ENCODE measurements around the gene SLC25A12.

SLC25A12 gene

DNA sequence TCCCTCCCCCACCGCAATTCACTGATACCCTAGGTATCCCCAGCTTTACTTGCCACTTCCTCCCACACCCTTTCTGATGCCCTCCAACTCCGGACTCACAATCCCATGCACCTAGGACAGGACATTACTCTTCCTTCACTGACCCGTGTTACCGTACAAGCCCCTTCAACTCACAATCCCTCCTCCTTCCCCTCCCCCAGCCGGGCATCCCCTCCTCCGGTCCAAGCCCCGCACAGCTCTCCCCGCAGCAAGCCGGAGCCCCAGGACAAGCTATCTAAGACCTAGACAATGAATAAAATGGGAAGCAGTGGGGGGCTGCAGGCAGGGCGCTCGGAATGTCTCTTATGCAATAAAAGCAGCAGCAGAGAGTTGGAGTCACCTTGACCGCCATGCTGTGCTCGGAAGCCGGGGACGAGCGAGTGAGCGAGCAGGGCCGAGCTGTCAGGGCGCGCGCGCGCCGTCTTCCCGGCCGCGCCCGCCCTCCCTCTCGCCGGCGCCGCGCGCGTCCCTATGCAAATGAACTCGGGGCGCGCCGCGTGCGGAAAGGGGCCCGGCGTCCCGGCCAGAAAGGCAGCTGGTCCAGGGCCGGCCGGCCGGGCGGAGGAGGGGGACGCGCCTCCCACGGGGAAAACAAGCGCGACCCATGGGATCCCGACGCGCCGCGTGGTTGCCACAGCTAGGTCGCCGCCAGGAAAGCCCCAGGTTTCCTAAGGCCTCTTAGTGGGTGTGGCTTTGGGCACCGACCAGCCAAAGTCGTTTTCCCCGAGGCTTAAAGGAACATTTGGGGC is at the start of gene SLC25A12:
TSS of gene SLC25A12 (minus strand) at position 421 of the 788 bp plus-strand sequence. CDS start at position 391, 30 bp downstream.
- in situ Hi-C loops (cut with HindIII; ENCODE audit: low pct_unique_long_range_greater_than_20kb, low sequenced_read_pairs), result no loop called here
- no peak for TF ChIP-seq JUND (IDR thresholded peaks at IDR 0.05; ENCODE audit: low read depth)
- peak; percentile 72 to 87 for DNase-seq (ENCODE audit: low read depth in 1 of 2, low spot score in 1 of 2)

- in situ Hi-C loops (cut with HindIII; ENCODE audit: low pct_unique_long_range_greater_than_20kb, low sequenced_read_pairs), result no loop called here
- no peak for DNase-seq (ENCODE audit: low read depth in 1 of 2, low spot score in 1 of 2)
- TF ChIP-seq JUND (IDR thresholded peaks at IDR 0.05; ENCODE audit: low read depth), result no peak
Observed at GRCh38 chr2:171941316-171941699, 47.3 kb upstream of the SLC25A12 start.

DNA sequence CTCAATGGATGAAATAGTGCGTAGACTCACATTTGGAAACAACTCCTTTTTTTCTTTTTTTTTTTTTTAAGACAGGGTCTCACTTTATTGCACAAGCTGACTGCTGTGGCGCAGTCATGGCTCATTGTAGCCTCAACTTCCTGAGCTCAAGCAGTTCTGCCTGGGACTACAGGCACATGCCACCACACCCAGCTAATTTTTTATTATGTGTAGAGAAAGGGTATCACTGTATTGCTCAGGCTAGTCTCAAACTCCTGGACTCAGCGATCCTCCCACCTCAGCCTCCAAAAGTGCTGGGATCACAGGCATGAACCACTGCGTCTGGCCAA is 45.7 kb upstream of the SLC25A12 start:
- TF ChIP-seq JUND (IDR thresholded peaks at IDR 0.05; ENCODE audit: low read depth), result no peak
- in situ Hi-C loops (cut with HindIII; ENCODE audit: low pct_unique_long_range_greater_than_20kb, low sequenced_read_pairs), result no loop called here
- no peak for DNase-seq (ENCODE audit: low read depth in 1 of 2, low spot score in 1 of 2)

DNA sequence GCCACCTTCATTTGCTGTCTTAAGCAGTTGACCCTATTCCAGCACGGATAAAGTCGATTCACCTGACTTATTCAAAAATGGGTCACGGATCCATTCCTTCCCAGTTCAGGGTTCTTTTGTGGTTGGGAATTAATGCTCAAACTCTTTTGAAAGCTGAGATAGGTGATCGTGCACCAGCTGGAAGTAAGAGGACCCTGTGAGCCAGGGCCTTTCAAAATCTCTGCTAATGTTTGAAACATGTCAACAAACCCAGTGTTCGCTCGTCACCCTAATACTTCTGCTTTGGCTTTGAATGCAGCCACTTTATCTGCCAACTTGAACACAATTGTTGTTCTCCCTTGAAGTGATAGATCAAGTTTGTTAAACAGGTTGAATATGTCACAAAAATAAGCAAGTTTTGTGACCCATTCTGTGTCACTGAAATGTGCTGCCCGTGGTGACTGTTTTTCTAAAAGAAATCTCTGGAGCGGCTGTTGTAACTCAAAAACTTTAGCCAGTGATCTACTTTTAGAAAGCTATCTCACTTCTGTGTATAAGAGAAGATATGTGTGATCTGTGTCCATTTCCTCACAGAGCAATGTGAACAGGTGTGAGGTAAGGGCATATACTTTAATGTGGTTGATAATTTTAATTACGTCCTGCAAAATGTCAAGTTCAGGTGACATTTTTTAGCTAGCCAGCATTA is 45.2 kb upstream of the SLC25A12 start:
- in situ Hi-C loops (cut with HindIII; ENCODE audit: low pct_unique_long_range_greater_than_20kb, low sequenced_read_pairs), result no loop called here
- no peak for TF ChIP-seq JUND (IDR thresholded peaks at IDR 0.05; ENCODE audit: low read depth)
- no peak for DNase-seq (ENCODE audit: low read depth in 1 of 2, low spot score in 1 of 2)

DNA sequence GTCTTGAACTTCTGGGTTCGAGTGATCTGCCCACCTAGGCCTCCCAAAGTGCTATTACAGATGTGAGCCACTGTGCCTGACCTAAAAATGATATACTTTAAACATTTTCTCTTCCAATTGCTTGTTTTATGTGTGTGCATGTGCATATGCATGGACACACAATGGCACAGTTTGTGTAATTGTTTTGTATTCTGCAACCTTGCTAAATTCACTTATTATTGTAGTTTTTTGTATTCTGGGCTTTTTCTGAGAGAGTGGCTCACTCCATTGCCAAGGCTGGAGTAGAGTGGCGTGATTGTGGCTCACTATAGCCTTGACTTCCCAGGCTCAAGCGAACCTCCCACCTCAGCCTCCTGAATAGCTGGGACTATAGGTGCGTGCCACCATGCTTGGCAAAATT is 36.3 kb upstream of the SLC25A12 start:
- no peak for TF ChIP-seq JUND (IDR thresholded peaks at IDR 0.05; ENCODE audit: low read depth)
- in situ Hi-C loops (cut with HindIII; ENCODE audit: low pct_unique_long_range_greater_than_20kb, low sequenced_read_pairs), result no loop called here
- DNase-seq (ENCODE audit: low read depth in 1 of 2, low spot score in 1 of 2), result no peak

DNA sequence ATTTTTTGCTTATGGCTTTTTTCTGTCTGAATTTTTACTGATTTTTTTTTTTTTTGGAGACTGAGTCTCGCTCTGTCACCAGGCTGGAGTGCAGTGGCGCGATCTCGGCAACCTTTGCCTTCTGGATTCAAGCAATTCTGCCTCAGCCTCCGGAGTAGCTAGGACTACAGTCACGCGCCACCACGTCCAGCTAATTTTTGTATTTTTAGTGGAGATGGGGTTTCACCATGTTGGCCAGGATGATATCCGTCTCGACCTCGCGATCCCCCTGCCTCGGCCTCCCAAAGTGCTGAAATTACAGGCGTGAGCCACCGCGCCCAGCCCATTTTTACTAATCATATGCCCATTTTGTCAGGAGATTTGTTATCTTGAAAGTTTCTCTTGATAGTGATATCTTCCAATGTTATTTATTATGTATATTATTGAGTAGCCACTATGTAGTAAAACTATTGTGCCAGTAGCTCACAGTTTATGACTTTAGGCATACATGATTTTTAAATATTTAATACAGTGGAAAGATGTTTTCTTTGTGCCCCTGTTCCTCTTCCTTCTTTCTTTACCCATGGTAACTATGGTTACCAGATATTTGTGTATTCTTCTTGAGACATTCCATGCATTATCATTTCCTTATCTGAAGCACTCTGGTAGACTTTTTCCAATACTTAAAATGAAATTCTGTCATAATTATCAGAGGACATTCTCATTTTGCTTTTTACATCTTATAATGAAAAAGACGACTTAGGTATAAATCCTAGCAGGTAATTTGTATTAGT is 30.3 kb upstream of the SLC25A12 start:
- DNase-seq (ENCODE audit: low read depth in 1 of 2, low spot score in 1 of 2), result no peak
- in situ Hi-C loops (cut with HindIII; ENCODE audit: low pct_unique_long_range_greater_than_20kb, low sequenced_read_pairs), result no loop called here
- TF ChIP-seq JUND (IDR thresholded peaks at IDR 0.05; ENCODE audit: low read depth), result no peak

- in situ Hi-C loops (cut with HindIII; ENCODE audit: low pct_unique_long_range_greater_than_20kb, low sequenced_read_pairs), result no loop called here
- DNase-seq (ENCODE audit: low read depth in 1 of 2, low spot score in 1 of 2), result peak in 1 of 2 experiments; percentile 22
- no peak for TF ChIP-seq JUND (IDR thresholded peaks at IDR 0.05; ENCODE audit: low read depth)
Observed at GRCh38 chr2:171923206-171923605, 29.2 kb upstream of the SLC25A12 start.

DNA sequence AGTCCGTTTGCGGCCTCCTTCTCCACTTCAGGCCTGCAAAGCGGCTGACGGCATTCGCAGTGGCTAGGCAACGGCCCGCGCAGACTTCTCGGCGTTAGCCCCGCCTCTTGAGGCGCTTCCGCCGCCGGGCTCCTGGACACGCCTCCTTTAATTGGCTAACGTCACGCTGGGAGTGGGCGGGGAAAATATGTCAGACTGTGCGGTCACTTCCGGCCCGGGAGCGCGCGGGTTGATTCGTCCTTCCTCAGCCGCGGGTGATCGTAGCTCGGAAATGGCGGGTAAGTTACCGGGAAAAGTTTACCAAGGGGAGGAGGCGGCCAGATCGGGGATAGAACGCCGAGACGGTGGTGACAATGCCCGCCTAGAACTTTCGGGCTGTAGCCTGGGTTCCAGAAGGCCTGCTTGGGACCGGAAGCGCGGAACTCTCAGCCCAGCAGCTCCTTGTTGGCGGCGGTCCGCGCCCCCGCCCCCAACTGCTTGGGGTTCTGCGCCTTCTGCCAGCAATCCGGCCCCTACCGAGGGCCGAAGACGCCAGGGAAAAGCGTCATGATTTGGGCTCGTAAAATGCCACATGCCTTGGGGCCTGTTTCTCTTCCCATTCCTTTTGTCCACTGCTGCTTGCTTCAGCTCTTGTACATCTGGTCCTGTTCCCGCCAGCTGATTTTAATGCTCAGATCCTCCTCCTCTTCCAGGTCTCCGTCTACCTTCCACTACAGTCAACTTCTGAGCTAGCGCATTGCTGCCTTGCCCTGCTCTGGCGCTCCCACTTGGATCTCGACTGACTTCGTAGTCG is 28.4 kb upstream of the SLC25A12 start, which contains the start of gene HAT1:
TSS of gene HAT1 (plus strand) at position 232 of the 793 bp plus-strand sequence. CDS start at position 272, 40 bp downstream.
- peak; percentile 74 to 97 for DNase-seq (ENCODE audit: low read depth in 1 of 2, low spot score in 1 of 2)
- TF ChIP-seq JUND (IDR thresholded peaks at IDR 0.05; ENCODE audit: low read depth), result no peak
- in situ Hi-C loops (cut with HindIII; ENCODE audit: low pct_unique_long_range_greater_than_20kb, low sequenced_read_pairs), result no loop called here

- no peak for DNase-seq (ENCODE audit: low read depth in 1 of 2, low spot score in 1 of 2)
- no peak for TF ChIP-seq JUND (IDR thresholded peaks at IDR 0.05; ENCODE audit: low read depth)
- in situ Hi-C loops (cut with HindIII; ENCODE audit: low pct_unique_long_range_greater_than_20kb, low sequenced_read_pairs), result no loop called here
Observed at GRCh38 chr2:171921970-171922229, 27.9 kb upstream of the SLC25A12 start.

DNA sequence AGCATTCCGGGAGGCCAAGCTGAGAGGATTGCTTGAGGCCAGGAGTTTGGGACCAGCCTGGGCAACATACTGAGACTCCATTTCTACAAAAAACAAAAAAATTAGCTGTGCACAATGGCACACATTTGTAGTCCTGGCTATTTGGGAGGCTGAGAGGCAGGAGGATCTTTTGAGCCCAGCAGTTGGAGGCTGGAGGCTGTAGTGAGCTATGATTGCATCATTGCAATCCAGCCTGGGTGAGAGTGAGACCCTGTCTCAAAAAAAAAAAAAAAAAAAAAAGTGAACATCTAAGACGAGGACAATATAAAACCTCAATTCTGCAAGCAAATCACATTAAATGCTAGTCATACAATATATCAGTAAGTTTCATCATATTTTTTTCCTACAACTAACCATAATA is 25.4 kb upstream of the SLC25A12 start:
- in situ Hi-C loops (cut with HindIII; ENCODE audit: low pct_unique_long_range_greater_than_20kb, low sequenced_read_pairs), result no loop called here
- no peak for TF ChIP-seq JUND (IDR thresholded peaks at IDR 0.05; ENCODE audit: low read depth)
- DNase-seq (ENCODE audit: low read depth in 1 of 2, low spot score in 1 of 2), result no peak

- no peak for DNase-seq (ENCODE audit: low read depth in 1 of 2, low spot score in 1 of 2)
- in situ Hi-C loops (cut with HindIII; ENCODE audit: low pct_unique_long_range_greater_than_20kb, low sequenced_read_pairs), result no loop called here
- TF ChIP-seq JUND (IDR thresholded peaks at IDR 0.05; ENCODE audit: low read depth), result no peak
Observed at GRCh38 chr2:171913517-171913916, 19.5 kb upstream of the SLC25A12 start.

- no peak for TF ChIP-seq JUND (IDR thresholded peaks at IDR 0.05; ENCODE audit: low read depth)
- DNase-seq (ENCODE audit: low read depth in 1 of 2, low spot score in 1 of 2), result no peak
- in situ Hi-C loops (cut with HindIII; ENCODE audit: low pct_unique_long_range_greater_than_20kb, low sequenced_read_pairs), result no loop called here
Observed at GRCh38 chr2:171910494-171910893, 16.4 kb upstream of the SLC25A12 start.

All from T47D (cell line).